Suppressor macrophage treated with lipopolysaccharide for 1 hour (primary cell): ENCODE measurements around the gene OR2F1.
"Not testable (repeated sequence)": the region's sequence is repeated elsewhere in the genome, so short reads cannot be mapped to it uniquely, and the experiment has no call there.

Source experiments
- DNase-seq, 3 donors: peaks; one replicate each; pipeline ENCODE4 v3.0.0-alpha.2; 2020 to 2022

The OR2F1 gene

GRCh38 chr7:144010061-144010460 lies 55.4 kb downstream of the OR2F1 start:
- DNase-seq, result not testable (repeated sequence)

GRCh38 chr7:144010821-144011220 lies 56.2 kb downstream of the OR2F1 start:
- DNase-seq, result not testable (repeated sequence)

GRCh38 chr7:144011458-144012230 lies 57.0 kb downstream of the OR2F1 start:
- no peak for DNase-seq
